SIG-M5 (cell line): ENCODE data around the gene SNCAIP.

ENCODE experiments used
- DNase-seq: peaks from one replicate; lab custom pipeline; 2025; lab: John Stamatoyannopoulos, UW

The SNCAIP gene

GRCh38 chr5:122311961-122312590, at the start of gene SNCAIP:
SNCAIP (plus strand) TSS chr5:122312237; CDS start chr5:122391135, 78,898 bp downstream.
- DNase-seq, result no peak

GRCh38 chr5:122263352-122264030, 48.5 kb upstream of the SNCAIP start:
- DNase-seq, result no peak

- DNase-seq, result no peak
These were observed 47.4 kb upstream of the SNCAIP start for GRCh38 chr5:122264610-122265009.

- DNase-seq, result no peak
These were observed 44.9 kb upstream of the SNCAIP start for GRCh38 chr5:122267185-122267584.

GRCh38 chr5:122273696-122274095, 38.3 kb upstream of the SNCAIP start:
- DNase-seq, result no peak

GRCh38 chr5:122283592-122283991, 28.4 kb upstream of the SNCAIP start:
- no peak for DNase-seq

- DNase-seq, result no peak
These were observed 25.5 kb upstream of the SNCAIP start for GRCh38 chr5:122286541-122286940.

GRCh38 chr5:122287101-122287500, 24.9 kb upstream of the SNCAIP start:
- no peak for DNase-seq

GRCh38 chr5:122291000-122291901, 20.8 kb upstream of the SNCAIP start:
- no peak for DNase-seq

- no peak for DNase-seq
These were observed 19.7 kb upstream of the SNCAIP start for GRCh38 chr5:122292332-122292731.

GRCh38 chr5:122295138-122295537, 16.9 kb upstream of the SNCAIP start:
- no peak for DNase-seq

GRCh38 chr5:122296871-122297270, 15.2 kb upstream of the SNCAIP start:
- no peak for DNase-seq

- DNase-seq, result no peak
These were observed 14.3 kb upstream of the SNCAIP start for GRCh38 chr5:122297587-122298298.

GRCh38 chr5:122300374-122300773, 11.7 kb upstream of the SNCAIP start:
- DNase-seq, result no peak

- DNase-seq, result no peak
These were observed 11.0 kb upstream of the SNCAIP start for GRCh38 chr5:122301016-122301415.

- no peak for DNase-seq
These were observed 7.4 kb upstream of the SNCAIP start for GRCh38 chr5:122304471-122305215.

- no peak for DNase-seq
These were observed 5.6 kb upstream of the SNCAIP start for GRCh38 chr5:122306461-122306860.

GRCh38 chr5:122310889-122311288, 1.1 kb upstream of the SNCAIP start:
- no peak for DNase-seq

GRCh38 chr5:122311497-122311960, 508 bp upstream of the SNCAIP start:
- no peak for DNase-seq

- DNase-seq, result no peak
These were observed 762 bp downstream of the SNCAIP start for GRCh38 chr5:122312591-122313406.
